22Rv1 (cell line): ENCODE results near the gene CBX2.
"Not testable (repeated sequence)": the region's sequence is repeated elsewhere in the genome, so short reads cannot be mapped to it uniquely, and the experiment has no call there.

ENCODE experiments used
- H3K27ac ChIP-seq: fragments of 450-650 bp; 2 replicates; pipeline ENCODE4 v1.5.1; 2017
- CTCF ChIP-seq: fragments of 450-650 bp; IDR thresholded peaks from 2 replicates; pipeline ENCODE4 v1.5.1; 2017; ENCODE audit warnings: mild to moderate bottlenecking
- ZFX ChIP-seq: fragments of 450-650 bp; IDR thresholded peaks from 2 replicates; pipeline ENCODE4 v1.6.1; 2017; ENCODE audit warnings: antibody characterized with exemption, borderline replicate concordance

The CBX2 gene

GRCh38 chr17:79749156-79749815 is 28.7 kb upstream of the CBX2 start:
- H3K27ac ChIP-seq, result no peak overlapping the region
- TF ChIP-seq CTCF (no peak), ZFX (no peak)

GRCh38 chr17:79749958-79750357 is 28.0 kb upstream of the CBX2 start:
- no peak overlapping the region for H3K27ac ChIP-seq
- TF ChIP-seq CTCF, result no peak
- TF ChIP-seq ZFX, result no peak

GRCh38 chr17:79750650-79751545 is 27.1 kb upstream of the CBX2 start:
- no peak overlapping the region for H3K27ac ChIP-seq
- no peak for TF ChIP-seq CTCF
- no peak for TF ChIP-seq ZFX

GRCh38 chr17:79752175-79752574 is 25.8 kb upstream of the CBX2 start:
- TF ChIP-seq ZFX (no peak), CTCF (no peak)
- no peak overlapping the region for H3K27ac ChIP-seq

GRCh38 chr17:79754370-79754769 is 23.6 kb upstream of the CBX2 start:
- TF ChIP-seq ZFX (no peak), CTCF (no peak)

GRCh38 chr17:79754903-79755302 is 23.0 kb upstream of the CBX2 start:
- not testable (repeated sequence) for H3K27ac ChIP-seq

More at GRCh38 chr17:79754370-79754769, 23.6 kb upstream of the CBX2 start:
- no peak overlapping the region for H3K27ac ChIP-seq

GRCh38 chr17:79755591-79755990 is 22.4 kb upstream of the CBX2 start:
- no peak overlapping the region for H3K27ac ChIP-seq
- TF ChIP-seq ZFX, result no peak
- no peak for TF ChIP-seq CTCF
